Fibroblast of pulmonary artery (primary cell): ENCODE results near the gene TAF8.

Source experiments
- DNase-seq: peaks from one replicate; pipeline ENCODE4 v3.0.0-alpha.2; 2010; ENCODE audit warnings: low read depth
- H3K4me3 ChIP-seq: replicated peaks from 2 replicates; pipeline ENCODE4 v1.5.1; 2011; ENCODE audit warnings: low read depth, mild to moderate bottlenecking, control low read depth, low read length, moderate library complexity
- TF ChIP-seq, protein P1 (sequence below): IDR thresholded peaks from 2 replicates; pipeline ENCODE4 v1.5.1; 2011; ENCODE audit warnings: mild to moderate bottlenecking, control low read depth, low read length, inconsistent platforms; ENCODE audit errors: missing control alignments

The TAF8 gene

GRCh38 chr6:42066156-42066675 lies 15.9 kb downstream of the TAF8 start:
- DNase-seq, result no peak
- H3K4me3 ChIP-seq, result no peak overlapping the region
- TF ChIP-seq, protein P1, sequence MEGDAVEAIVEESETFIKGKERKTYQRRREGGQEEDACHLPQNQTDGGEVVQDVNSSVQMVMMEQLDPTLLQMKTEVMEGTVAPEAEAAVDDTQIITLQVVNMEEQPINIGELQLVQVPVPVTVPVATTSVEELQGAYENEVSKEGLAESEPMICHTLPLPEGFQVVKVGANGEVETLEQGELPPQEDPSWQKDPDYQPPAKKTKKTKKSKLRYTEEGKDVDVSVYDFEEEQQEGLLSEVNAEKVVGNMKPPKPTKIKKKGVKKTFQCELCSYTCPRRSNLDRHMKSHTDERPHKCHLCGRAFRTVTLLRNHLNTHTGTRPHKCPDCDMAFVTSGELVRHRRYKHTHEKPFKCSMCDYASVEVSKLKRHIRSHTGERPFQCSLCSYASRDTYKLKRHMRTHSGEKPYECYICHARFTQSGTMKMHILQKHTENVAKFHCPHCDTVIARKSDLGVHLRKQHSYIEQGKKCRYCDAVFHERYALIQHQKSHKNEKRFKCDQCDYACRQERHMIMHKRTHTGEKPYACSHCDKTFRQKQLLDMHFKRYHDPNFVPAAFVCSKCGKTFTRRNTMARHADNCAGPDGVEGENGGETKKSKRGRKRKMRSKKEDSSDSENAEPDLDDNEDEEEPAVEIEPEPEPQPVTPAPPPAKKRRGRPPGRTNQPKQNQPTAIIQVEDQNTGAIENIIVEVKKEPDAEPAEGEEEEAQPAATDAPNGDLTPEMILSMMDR, result no peak

DNA sequence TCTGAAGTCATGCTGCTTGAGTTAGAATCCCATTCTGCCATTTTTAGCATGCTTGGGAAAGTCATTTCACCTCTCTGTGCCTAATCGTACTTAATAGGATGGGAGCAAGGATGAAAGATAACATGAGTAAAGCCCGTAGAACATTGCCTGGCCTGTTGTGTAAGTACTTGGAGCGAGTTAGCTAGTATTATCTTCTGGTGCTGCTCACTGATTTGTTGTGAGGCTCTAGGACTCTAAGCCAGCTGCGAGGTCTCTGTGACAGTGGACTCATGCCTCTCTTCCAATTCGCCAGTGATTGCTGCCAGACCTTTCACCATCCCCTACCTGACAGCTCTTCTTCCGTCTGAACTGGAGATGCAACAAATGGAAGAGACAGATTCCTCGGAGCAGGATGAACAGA lies 17.8 kb downstream of the TAF8 start:
- no peak overlapping the region for H3K4me3 ChIP-seq
- TF ChIP-seq, protein P1, result no peak
- DNase-seq, result no peak

DNA sequence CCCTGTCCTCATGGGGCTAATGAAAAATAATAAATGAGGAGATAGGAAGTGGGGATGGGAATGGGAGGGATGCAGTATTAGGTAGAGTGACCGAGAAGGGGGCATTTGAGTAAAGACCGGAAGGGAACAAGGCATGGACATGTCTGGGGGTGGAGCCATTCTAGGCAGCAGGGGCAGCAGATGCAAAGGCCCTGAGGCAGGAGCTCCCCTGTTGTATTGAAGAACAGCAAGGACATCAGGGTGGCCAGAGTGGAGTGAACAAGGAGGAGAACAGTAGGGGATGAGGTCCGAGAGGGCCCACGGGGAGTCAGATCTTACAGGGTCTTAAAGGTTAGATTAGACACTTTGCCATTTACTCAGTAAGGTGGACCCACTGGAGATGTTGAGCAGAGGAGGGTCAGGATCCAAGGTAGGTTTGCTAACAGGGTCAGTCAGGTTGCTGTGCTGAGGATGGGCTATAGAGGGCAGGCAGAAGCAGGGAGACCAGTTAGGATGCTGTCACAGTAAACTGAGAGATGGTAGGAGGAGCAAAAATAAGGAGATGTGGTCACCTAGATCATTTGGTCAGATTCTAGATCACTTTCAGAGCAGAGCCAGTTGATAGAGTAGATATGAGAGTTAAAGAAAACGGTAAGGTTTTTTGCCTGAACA lies 18.7 kb downstream of the TAF8 start:
- H3K4me3 ChIP-seq, result no peak overlapping the region
- TF ChIP-seq, protein P1, result no peak
- DNase-seq, result no peak

DNA sequence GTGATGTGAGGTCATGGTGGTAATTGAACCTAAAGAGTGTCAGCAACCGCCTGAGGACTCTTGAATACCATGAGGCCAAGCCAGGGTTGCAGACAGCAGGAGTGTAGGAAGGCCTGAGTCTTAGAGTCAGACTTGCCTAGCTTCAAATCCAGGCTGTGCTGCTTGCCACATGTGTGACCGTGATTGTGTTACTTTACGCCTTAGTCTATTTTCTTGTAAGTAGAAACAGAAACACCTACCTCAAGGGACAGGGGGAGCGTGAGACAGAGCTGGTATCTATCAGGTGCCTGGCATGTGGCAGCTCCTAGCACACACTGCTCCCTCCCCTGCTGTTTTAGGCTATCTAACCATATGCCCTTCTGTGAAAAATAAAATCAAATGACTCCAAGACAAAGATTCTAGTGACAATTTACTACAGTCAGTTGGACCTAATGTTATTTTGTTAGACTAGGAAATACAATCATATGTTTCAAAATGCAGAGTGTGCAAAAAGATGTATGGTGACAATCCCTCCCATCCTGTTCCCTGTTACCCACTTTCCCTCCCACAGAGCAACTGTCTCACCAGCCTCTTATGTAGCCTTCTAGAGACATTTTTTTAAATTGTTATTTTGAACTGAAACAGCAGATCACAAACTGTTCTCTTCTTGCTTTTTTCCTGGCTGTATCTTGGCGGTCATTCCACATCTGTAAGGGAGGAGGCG lies 21.7 kb downstream of the TAF8 start:
- DNase-seq, result no peak
- TF ChIP-seq, protein P1, result no peak
- no peak overlapping the region for H3K4me3 ChIP-seq

DNA sequence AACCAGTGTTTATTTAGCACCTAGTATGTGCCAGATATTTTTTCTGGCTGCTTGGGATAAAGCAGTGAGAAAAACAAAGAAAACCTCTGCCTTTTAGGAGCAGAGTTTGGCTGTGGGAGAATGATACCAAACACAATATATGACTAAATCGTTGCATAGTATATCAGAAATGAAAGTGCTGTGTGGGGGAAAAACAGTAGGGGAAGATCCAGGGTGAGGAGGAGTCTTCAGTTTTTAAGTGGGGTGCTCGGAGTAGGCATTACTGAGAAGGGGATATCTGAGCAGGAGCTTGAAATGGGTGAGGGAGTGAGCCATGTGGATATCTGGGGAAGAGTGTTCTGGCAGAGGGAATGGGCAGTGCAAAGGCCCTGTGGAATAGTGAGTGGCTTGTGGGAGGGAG lies 23.0 kb downstream of the TAF8 start:
- DNase-seq, result no peak
- H3K4me3 ChIP-seq, result no peak overlapping the region
- TF ChIP-seq, protein P1, result no peak

- no peak overlapping the region for H3K4me3 ChIP-seq
- peak; percentile 83 for DNase-seq
- TF ChIP-seq, protein P1, result peak; percentile 97
Measured at GRCh38 chr6:42075159-42075838, 25.0 kb downstream of the TAF8 start.
